ENCODE results near the gene ELP5.

DNA sequence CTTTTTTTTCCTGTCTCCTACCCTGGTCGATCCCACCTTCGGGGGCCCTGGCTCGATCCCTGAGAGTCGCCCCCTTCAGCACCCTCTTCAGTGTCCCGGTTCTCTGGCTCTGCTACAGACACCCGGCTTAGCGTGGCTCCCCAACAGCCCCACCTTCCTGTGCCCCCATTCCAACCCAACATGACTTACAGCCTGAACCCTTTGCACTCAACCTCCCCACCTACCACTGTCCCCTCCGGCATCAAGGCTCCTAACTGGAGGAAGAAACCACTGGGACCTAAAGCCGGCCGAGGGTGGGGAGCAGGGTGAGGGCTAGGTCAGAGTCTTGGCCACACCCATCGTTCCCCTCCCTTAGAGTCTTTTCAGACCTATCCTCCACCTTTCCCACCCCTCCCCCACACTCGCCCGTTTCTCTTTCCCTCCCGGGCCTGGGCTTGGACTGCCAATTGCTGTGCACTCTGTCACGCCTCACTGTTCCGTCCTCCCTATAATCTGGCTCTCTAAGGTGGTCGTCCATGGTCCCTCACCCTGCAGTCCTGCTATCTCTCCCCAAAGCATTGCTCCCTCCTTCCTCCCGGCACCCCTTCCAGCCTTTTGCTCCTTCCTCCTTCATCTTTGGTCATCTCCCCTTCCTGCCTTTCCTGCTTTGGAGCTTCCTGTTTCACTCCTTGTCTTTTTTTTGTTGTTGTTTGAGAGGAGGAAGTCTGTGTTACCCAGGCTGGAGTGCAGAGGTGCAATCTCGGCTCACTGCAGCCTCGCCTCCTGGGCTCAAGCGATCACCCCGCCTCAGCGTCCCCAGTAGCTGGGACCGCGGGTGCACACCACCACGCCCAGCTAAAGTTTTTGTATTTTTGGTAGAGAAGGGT lies 11.2 kb downstream of the ELP5 start:
- no peak for TF ChIP-seq EZH2phosphoT487 (IDR thresholded peaks at IDR 0.05; ENCODE audit: unreplicated experiment)
- TF ChIP-seq POLR2AphosphoS5 (IDR thresholded peaks at IDR 0.05; ENCODE audit: low read depth): peak; percentile 67
- TF ChIP-seq, protein P1, sequence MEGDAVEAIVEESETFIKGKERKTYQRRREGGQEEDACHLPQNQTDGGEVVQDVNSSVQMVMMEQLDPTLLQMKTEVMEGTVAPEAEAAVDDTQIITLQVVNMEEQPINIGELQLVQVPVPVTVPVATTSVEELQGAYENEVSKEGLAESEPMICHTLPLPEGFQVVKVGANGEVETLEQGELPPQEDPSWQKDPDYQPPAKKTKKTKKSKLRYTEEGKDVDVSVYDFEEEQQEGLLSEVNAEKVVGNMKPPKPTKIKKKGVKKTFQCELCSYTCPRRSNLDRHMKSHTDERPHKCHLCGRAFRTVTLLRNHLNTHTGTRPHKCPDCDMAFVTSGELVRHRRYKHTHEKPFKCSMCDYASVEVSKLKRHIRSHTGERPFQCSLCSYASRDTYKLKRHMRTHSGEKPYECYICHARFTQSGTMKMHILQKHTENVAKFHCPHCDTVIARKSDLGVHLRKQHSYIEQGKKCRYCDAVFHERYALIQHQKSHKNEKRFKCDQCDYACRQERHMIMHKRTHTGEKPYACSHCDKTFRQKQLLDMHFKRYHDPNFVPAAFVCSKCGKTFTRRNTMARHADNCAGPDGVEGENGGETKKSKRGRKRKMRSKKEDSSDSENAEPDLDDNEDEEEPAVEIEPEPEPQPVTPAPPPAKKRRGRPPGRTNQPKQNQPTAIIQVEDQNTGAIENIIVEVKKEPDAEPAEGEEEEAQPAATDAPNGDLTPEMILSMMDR (conservative IDR thresholded peaks at IDR 0.05; ENCODE audit: low read depth in 2 of 2): no peak
- no peak for TF ChIP-seq ZNF331 (CRISPR knock-in tag; IDR thresholded peaks at IDR 0.05; ENCODE audit: low read depth)
- TF ChIP-seq, protein P2, sequence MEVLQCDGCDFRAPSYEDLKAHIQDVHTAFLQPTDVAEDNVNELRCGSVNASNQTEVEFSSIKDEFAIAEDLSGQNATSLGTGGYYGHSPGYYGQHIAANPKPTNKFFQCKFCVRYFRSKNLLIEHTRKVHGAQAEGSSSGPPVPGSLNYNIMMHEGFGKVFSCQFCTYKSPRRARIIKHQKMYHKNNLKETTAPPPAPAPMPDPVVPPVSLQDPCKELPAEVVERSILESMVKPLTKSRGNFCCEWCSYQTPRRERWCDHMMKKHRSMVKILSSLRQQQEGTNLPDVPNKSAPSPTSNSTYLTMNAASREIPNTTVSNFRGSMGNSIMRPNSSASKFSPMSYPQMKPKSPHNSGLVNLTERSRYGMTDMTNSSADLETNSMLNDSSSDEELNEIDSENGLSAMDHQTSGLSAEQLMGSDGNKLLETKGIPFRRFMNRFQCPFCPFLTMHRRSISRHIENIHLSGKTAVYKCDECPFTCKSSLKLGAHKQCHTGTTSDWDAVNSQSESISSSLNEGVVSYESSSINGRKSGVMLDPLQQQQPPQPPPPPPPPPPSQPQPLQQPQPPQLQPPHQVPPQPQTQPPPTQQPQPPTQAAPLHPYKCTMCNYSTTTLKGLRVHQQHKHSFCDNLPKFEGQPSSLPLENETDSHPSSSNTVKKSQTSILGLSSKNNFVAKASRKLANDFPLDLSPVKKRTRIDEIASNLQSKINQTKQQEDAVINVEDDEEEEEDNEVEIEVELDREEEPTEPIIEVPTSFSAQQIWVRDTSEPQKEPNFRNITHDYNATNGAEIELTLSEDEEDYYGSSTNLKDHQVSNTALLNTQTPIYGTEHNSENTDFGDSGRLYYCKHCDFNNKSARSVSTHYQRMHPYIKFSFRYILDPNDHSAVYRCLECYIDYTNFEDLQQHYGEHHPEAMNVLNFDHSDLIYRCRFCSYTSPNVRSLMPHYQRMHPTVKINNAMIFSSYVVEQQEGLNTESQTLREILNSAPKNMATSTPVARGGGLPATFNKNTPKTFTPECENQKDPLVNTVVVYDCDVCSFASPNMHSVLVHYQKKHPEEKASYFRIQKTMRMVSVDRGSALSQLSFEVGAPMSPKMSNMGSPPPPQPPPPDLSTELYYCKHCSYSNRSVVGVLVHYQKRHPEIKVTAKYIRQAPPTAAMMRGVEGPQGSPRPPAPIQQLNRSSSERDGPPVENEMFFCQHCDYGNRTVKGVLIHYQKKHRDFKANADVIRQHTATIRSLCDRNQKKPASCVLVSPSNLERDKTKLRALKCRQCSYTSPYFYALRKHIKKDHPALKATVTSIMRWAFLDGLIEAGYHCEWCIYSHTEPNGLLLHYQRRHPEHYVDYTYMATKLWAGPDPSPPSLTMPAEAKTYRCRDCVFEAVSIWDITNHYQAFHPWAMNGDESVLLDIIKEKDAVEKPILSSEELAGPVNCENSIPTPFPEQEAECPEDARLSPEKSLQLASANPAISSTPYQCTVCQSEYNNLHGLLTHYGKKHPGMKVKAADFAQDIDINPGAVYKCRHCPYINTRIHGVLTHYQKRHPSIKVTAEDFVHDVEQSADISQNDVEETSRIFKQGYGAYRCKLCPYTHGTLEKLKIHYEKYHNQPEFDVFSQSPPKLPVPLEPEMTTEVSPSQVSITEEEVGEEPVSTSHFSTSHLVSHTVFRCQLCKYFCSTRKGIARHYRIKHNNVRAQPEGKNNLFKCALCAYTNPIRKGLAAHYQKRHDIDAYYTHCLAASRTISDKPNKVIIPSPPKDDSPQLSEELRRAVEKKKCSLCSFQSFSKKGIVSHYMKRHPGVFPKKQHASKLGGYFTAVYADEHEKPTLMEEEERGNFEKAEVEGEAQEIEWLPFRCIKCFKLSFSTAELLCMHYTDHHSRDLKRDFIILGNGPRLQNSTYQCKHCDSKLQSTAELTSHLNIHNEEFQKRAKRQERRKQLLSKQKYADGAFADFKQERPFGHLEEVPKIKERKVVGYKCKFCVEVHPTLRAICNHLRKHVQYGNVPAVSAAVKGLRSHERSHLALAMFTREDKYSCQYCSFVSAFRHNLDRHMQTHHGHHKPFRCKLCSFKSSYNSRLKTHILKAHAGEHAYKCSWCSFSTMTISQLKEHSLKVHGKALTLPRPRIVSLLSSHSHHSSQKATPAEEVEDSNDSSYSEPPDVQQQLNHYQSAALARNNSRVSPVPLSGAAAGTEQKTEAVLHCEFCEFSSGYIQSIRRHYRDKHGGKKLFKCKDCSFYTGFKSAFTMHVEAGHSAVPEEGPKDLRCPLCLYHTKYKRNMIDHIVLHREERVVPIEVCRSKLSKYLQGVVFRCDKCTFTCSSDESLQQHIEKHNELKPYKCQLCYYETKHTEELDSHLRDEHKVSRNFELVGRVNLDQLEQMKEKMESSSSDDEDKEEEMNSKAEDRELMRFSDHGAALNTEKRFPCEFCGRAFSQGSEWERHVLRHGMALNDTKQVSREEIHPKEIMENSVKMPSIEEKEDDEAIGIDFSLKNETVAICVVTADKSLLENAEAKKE (CRISPR knock-in tag; IDR thresholded peaks at IDR 0.05): no peak
- no peak for TF ChIP-seq EZH2 (IDR thresholded peaks at IDR 0.05; ENCODE audit: low read depth, unreplicated experiment)
- TF ChIP-seq, protein P3, sequence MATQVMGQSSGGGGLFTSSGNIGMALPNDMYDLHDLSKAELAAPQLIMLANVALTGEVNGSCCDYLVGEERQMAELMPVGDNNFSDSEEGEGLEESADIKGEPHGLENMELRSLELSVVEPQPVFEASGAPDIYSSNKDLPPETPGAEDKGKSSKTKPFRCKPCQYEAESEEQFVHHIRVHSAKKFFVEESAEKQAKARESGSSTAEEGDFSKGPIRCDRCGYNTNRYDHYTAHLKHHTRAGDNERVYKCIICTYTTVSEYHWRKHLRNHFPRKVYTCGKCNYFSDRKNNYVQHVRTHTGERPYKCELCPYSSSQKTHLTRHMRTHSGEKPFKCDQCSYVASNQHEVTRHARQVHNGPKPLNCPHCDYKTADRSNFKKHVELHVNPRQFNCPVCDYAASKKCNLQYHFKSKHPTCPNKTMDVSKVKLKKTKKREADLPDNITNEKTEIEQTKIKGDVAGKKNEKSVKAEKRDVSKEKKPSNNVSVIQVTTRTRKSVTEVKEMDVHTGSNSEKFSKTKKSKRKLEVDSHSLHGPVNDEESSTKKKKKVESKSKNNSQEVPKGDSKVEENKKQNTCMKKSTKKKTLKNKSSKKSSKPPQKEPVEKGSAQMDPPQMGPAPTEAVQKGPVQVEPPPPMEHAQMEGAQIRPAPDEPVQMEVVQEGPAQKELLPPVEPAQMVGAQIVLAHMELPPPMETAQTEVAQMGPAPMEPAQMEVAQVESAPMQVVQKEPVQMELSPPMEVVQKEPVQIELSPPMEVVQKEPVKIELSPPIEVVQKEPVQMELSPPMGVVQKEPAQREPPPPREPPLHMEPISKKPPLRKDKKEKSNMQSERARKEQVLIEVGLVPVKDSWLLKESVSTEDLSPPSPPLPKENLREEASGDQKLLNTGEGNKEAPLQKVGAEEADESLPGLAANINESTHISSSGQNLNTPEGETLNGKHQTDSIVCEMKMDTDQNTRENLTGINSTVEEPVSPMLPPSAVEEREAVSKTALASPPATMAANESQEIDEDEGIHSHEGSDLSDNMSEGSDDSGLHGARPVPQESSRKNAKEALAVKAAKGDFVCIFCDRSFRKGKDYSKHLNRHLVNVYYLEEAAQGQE (IDR thresholded peaks at IDR 0.05; ENCODE audit: unreplicated experiment): no peak
- TF ChIP-seq CREB1 (CRISPR knock-in tag; IDR thresholded peaks at IDR 0.05; ENCODE audit: low read depth): no peak
- TF ChIP-seq STAT1 (IDR thresholded peaks at IDR 0.05; ENCODE audit: unreplicated experiment): no peak
- no peak for TF ChIP-seq JUNB (IDR thresholded peaks at IDR 0.05; ENCODE audit: unreplicated experiment)
- TF ChIP-seq ZNF114 (CRISPR knock-in tag; IDR thresholded peaks at IDR 0.05): no peak
- TF ChIP-seq, protein P4, sequence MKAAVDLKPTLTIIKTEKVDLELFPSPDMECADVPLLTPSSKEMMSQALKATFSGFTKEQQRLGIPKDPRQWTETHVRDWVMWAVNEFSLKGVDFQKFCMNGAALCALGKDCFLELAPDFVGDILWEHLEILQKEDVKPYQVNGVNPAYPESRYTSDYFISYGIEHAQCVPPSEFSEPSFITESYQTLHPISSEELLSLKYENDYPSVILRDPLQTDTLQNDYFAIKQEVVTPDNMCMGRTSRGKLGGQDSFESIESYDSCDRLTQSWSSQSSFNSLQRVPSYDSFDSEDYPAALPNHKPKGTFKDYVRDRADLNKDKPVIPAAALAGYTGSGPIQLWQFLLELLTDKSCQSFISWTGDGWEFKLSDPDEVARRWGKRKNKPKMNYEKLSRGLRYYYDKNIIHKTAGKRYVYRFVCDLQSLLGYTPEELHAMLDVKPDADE (IDR thresholded peaks at IDR 0.05): no peak

Measured in GM23338 (cell line).